ENCODE measurements around the gene NUP205.

Gene NUP205

DNA sequence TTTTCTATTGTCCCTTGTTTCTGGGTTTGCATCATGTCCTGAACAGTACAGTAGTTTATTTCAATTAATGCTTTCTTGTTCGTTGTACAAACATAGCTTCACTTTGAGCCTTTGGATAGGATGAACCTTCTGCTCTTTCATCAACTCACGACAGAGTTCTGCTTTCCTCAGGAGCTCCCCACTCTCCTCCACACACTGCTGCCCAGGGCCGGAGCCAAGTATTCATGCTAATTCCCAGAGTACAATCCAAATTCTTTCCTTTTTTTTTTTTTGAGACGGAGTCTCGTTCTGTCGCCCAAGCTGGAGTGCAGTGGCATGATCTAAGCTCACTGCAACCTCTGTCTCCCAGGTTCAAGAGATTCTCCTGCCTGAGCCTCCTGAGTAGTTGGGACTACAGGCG lies 7.5 kb upstream of the NUP205 start:
- TF ChIP-seq ZNF626 (tag by site-specific recombination; IDR thresholded peaks at IDR 0.05), result no peak
- TF ChIP-seq ZBTB8A (tag by site-specific recombination; IDR thresholded peaks at IDR 0.05), result no peak
- TF ChIP-seq ZNF426 (tag by site-specific recombination; IDR thresholded peaks at IDR 0.05), result no peak
- TF ChIP-seq, protein P1, sequence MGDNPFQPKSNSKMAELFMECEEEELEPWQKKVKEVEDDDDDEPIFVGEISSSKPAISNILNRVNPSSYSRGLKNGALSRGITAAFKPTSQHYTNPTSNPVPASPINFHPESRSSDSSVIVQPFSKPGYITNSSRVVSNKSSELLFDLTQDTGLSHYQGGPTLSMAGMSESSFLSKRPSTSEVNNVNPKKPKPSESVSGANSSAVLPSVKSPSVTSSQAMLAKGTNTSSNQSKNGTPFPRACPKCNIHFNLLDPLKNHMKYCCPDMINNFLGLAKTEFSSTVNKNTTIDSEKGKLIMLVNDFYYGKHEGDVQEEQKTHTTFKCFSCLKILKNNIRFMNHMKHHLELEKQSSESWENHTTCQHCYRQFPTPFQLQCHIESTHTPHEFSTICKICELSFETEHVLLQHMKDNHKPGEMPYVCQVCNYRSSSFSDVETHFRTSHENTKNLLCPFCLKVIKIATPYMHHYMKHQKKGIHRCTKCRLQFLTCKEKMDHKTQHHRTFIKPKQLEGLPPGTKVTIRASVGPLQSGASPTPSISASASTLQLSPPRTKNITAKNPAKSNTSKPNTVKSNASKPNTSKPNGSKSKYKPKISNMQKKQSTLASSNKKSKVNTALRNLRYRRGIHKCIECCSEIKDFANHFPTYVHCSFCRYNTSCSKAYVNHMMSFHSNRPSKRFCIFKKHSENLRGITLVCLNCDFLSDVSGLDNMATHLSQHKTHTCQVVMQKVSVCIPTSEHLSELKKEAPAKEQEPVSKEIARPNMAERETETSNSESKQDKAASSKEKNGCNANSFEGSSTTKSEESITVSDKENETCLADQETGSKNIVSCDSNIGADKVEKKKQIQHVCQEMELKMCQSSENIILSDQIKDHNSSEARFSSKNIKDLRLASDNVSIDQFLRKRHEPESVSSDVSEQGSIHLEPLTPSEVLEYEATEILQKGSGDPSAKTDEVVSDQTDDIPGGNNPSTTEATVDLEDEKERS (tag by site-specific recombination; IDR thresholded peaks at IDR 0.05), result no peak
- TF ChIP-seq ZNF223 (tag by site-specific recombination; IDR thresholded peaks at IDR 0.05), result no peak
- no peak for TF ChIP-seq ZNF629 (tag by site-specific recombination; IDR thresholded peaks at IDR 0.05)
- TF ChIP-seq ZNF777 (tag by site-specific recombination; IDR thresholded peaks at IDR 0.05; ENCODE audit: borderline replicate concordance), result no peak
- ChIA-PET POLR2A (interaction anchor here (0.6 kb wide), 1 partner anchor 8 kb away, joined by 4 read pairs; no protein-coding TSS in a partner anchor), CTCF (no interaction called here)
- no peaks in the 10 kb centered on the region for H3K4me1 ChIP-seq (ENCODE audit: control insufficient read depth, insufficient read depth, low read length)
- H3K36me3 ChIP-seq (ENCODE audit: control insufficient read depth in 2 of 2, insufficient read depth in 1 of 2, low read length in 2 of 2), result no peaks in the 10 kb centered on the region
- no peaks in the 10 kb centered on the region for H3K9me3 ChIP-seq (ENCODE audit: control insufficient read depth, insufficient read depth, low read depth, low read length)
- no peak overlapping the region for H3K4me3 ChIP-seq (ENCODE audit: low read depth, low read length)
- no peak overlapping the region for H3K27ac ChIP-seq (ENCODE audit: extremely low read depth, low read depth, low read length)

DNA sequence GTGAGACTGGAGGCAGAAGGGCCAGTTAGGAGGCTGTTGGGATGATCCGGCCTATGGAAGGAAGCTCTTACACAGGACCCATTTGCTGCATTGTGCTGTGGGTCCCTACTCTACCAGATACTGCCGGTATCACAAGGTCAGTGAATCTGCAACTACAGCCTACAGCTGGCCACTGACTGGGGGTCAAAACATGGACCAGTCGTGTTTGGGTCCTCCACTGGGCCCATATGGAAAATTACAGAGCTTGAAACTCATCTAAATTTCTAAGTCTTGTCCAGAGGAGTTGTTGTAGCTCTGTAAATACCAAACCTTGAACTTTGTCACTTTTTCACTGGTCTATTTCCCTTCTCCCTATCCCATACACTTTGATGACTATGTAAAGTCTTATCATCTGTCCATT lies 5.6 kb upstream of the NUP205 start:
- POLR2A ChIA-PET, result no interaction called here
- no peak for TF ChIP-seq OSR2 (tag by site-specific recombination; IDR thresholded peaks at IDR 0.05)
- TF ChIP-seq FEZF1 (tag by site-specific recombination; IDR thresholded peaks at IDR 0.05), result no peak
- no peak for TF ChIP-seq ZBTB20 (tag by site-specific recombination; IDR thresholded peaks at IDR 0.05)
- no peak for TF ChIP-seq ZNF747 (tag by site-specific recombination; IDR thresholded peaks at IDR 0.05)
- no peak for TF ChIP-seq ZNF175 (tag by site-specific recombination; IDR thresholded peaks at IDR 0.05)
- TF ChIP-seq, protein P2, sequence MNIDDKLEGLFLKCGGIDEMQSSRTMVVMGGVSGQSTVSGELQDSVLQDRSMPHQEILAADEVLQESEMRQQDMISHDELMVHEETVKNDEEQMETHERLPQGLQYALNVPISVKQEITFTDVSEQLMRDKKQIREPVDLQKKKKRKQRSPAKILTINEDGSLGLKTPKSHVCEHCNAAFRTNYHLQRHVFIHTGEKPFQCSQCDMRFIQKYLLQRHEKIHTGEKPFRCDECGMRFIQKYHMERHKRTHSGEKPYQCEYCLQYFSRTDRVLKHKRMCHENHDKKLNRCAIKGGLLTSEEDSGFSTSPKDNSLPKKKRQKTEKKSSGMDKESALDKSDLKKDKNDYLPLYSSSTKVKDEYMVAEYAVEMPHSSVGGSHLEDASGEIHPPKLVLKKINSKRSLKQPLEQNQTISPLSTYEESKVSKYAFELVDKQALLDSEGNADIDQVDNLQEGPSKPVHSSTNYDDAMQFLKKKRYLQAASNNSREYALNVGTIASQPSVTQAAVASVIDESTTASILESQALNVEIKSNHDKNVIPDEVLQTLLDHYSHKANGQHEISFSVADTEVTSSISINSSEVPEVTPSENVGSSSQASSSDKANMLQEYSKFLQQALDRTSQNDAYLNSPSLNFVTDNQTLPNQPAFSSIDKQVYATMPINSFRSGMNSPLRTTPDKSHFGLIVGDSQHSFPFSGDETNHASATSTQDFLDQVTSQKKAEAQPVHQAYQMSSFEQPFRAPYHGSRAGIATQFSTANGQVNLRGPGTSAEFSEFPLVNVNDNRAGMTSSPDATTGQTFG (tag by site-specific recombination; IDR thresholded peaks at IDR 0.05; ENCODE audit: borderline replicate concordance), result no peak
- no peak for TF ChIP-seq SETDB1 (IDR thresholded peaks at IDR 0.05; ENCODE audit: insufficient read length, low read length)
- no peak for TF ChIP-seq ZNF548 (tag by site-specific recombination; IDR thresholded peaks at IDR 0.05)
- TF ChIP-seq SCRT1 (tag by site-specific recombination; IDR thresholded peaks at IDR 0.05; ENCODE audit: borderline replicate concordance), result no peak
- no peak for TF ChIP-seq ZNF664 (tag by site-specific recombination; IDR thresholded peaks at IDR 0.05)
- TF ChIP-seq ZNF610 (tag by site-specific recombination; IDR thresholded peaks at IDR 0.05; ENCODE audit: borderline replicate concordance), result no peak
- TF ChIP-seq SALL2 (tag by site-specific recombination; IDR thresholded peaks at IDR 0.05; ENCODE audit: borderline replicate concordance), result no peak
- TF ChIP-seq, protein P3, sequence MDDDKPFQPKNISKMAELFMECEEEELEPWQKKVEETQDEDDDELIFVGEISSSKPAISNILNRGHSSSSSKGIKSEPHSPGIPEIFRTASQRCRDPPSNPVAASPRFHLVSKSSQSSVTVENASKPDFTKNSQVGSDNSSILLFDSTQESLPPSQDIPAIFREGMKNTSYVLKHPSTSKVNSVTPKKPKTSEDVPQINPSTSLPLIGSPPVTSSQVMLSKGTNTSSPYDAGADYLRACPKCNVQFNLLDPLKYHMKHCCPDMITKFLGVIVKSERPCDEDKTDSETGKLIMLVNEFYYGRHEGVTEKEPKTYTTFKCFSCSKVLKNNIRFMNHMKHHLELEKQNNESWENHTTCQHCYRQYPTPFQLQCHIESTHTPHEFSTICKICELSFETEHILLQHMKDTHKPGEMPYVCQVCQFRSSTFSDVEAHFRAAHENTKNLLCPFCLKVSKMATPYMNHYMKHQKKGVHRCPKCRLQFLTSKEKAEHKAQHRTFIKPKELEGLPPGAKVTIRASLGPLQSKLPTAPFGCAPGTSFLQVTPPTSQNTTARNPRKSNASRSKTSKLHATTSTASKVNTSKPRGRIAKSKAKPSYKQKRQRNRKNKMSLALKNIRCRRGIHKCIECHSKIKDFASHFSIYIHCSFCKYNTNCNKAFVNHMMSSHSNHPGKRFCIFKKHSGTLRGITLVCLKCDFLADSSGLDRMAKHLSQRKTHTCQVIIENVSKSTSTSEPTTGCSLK (tag by site-specific recombination; IDR thresholded peaks at IDR 0.05), result no peak
- TF ChIP-seq ZNF549 (tag by site-specific recombination; IDR thresholded peaks at IDR 0.05), result no peak
- TF ChIP-seq ZNF354C (tag by site-specific recombination; IDR thresholded peaks at IDR 0.05; ENCODE audit: borderline replicate concordance, low read depth), result no peak
- TF ChIP-seq ZNF133 (tag by site-specific recombination; IDR thresholded peaks at IDR 0.05), result no peak
- TF ChIP-seq, protein P4, sequence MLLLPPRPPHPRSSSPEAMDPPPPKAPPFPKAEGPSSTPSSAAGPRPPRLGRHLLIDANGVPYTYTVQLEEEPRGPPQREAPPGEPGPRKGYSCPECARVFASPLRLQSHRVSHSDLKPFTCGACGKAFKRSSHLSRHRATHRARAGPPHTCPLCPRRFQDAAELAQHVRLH (tag by site-specific recombination; IDR thresholded peaks at IDR 0.05), result no peak

More for the DNA sequence above, 5.6 kb upstream of the NUP205 start:
- no peak overlapping the region for H3K4me3 ChIP-seq (ENCODE audit: low read depth, low read length)
- no peaks in the 10 kb centered on the region for H3K9me3 ChIP-seq (ENCODE audit: control insufficient read depth, insufficient read depth, low read depth, low read length)
- no peak overlapping the region for H3K27ac ChIP-seq (ENCODE audit: extremely low read depth, low read depth, low read length)
- H3K4me1 ChIP-seq (ENCODE audit: control insufficient read depth, insufficient read depth, low read length), result no peaks in the 10 kb centered on the region
- CTCF ChIA-PET, result interaction anchor here (0.7 to 1.0 kb wide), 2 partner anchors 271 to 446 kb away, joined by 3 to 5 read pairs; no protein-coding TSS in a partner anchor
- no peaks in the 10 kb centered on the region for H3K36me3 ChIP-seq (ENCODE audit: control insufficient read depth in 2 of 2, insufficient read depth in 1 of 2, low read length in 2 of 2)

Measured in HEK293 (cell line).